Measurements from ENCODE around the gene PDE1C. TPM values are rescaled to one million over a fixed set of nuclear protein-coding genes. Genes with fewer than 3 reads are reported as not detected.

PDE1C gene
- total RNA-seq, 3 donors from 2014 or later (not counting 1 experiment from before 2014, with no cell fraction given), result not detected

- H3K4me3 ChIP-seq (ENCODE audit: low read length), result no peak overlapping the region
- H3K4me1 Mint-ChIP-seq, result no peaks in the 10 kb centered on the region
- no peak for ATAC-seq
- no peak for TF ChIP-seq CTCF (IDR thresholded peaks at IDR 0.05)
- no peaks in the 10 kb centered on the region for H3K36me3 ChIP-seq (ENCODE audit: control insufficient read depth, insufficient read depth, low read length)
- no peak overlapping the region for H3K27ac ChIP-seq (ENCODE audit: low read length)
- DNase-seq, result no peak
- no peaks in the 10 kb centered on the region for H3K4me1 ChIP-seq (ENCODE audit: control insufficient read depth, insufficient read depth, low read length)
- no peaks in the 10 kb centered on the region for H3K27me3 ChIP-seq (ENCODE audit: control insufficient read depth, insufficient read depth, low read length)
- H3K36me3 Mint-ChIP-seq, result no peaks in the 10 kb centered on the region
- intact Hi-C loops (cut with micrococcal nuclease), result no loop called here
- H3K27ac Mint-ChIP-seq, result no peak overlapping the region
- H3K9me3 ChIP-seq (ENCODE audit: control insufficient read depth, insufficient read depth, low read length), result no peaks in the 10 kb centered on the region
- no peak overlapping the region for H3K4me3 Mint-ChIP-seq
- H3K9me3 Mint-ChIP-seq, result peaks cover 2 to 13% of the 10 kb centered on the region in 2 donors
- 67% methylated on average over 1 of the region's 1 CpG for WGBS (ENCODE audit: insufficient coverage)
- H3K27me3 Mint-ChIP-seq (ENCODE audit: low read depth in 2 of 2), result no peaks in the 10 kb centered on the region
These were observed 360.0 kb downstream of the PDE1C start for GRCh38 chr7:31710171-31710570.

- Histone ChIP-seq H3K36me3 (ENCODE audit: control insufficient read depth, insufficient read depth, low read length) (no peaks in the 10 kb centered on the region), H3K9me3 (ENCODE audit: control insufficient read depth, insufficient read depth, low read length) (no peaks in the 10 kb centered on the region), H3K4me3 (ENCODE audit: low read length) (no peak overlapping the region), H3K4me1 (ENCODE audit: control insufficient read depth, insufficient read depth, low read length) (no peaks in the 10 kb centered on the region), H3K27ac (ENCODE audit: low read length) (no peak overlapping the region), H3K27me3 (ENCODE audit: control insufficient read depth, insufficient read depth, low read length) (no peaks in the 10 kb centered on the region)
- ATAC-seq, result no peak
- peaks cover 2 to 7% of the 10 kb centered on the region in 2 donors for H3K9me3 Mint-ChIP-seq
- no peak overlapping the region for H3K27ac Mint-ChIP-seq
- no peak for TF ChIP-seq CTCF (IDR thresholded peaks at IDR 0.05)
- H3K4me1 Mint-ChIP-seq, result no peaks in the 10 kb centered on the region
- intact Hi-C loops (cut with micrococcal nuclease), result no loop called here
- no peaks in the 10 kb centered on the region for H3K36me3 Mint-ChIP-seq
- no peaks in the 10 kb centered on the region for H3K27me3 Mint-ChIP-seq (ENCODE audit: low read depth in 2 of 2)
- DNase-seq, result no peak
- no peak overlapping the region for H3K4me3 Mint-ChIP-seq
- 54% methylated on average over 4 of the region's 5 CpGs for WGBS (ENCODE audit: insufficient coverage)
These were observed 363.1 kb downstream of the PDE1C start for GRCh38 chr7:31707089-31707488.

- H3K36me3 Mint-ChIP-seq, result no peaks in the 10 kb centered on the region
- H3K4me1 Mint-ChIP-seq, result no peaks in the 10 kb centered on the region
- H3K27me3 ChIP-seq (ENCODE audit: control insufficient read depth, insufficient read depth, low read length), result no peaks in the 10 kb centered on the region
- no peaks in the 10 kb centered on the region for H3K27me3 Mint-ChIP-seq (ENCODE audit: low read depth in 2 of 2)
- no peaks in the 10 kb centered on the region for H3K4me1 ChIP-seq (ENCODE audit: control insufficient read depth, insufficient read depth, low read length)
- H3K4me3 ChIP-seq (ENCODE audit: low read length), result no peak overlapping the region
- no peak overlapping the region for H3K27ac ChIP-seq (ENCODE audit: low read length)
- no peaks in the 10 kb centered on the region for H3K9me3 ChIP-seq (ENCODE audit: control insufficient read depth, insufficient read depth, low read length)
- no peak for DNase-seq
- no peak for TF ChIP-seq CTCF (IDR thresholded peaks at IDR 0.05)
- H3K9me3 Mint-ChIP-seq, result peaks cover 0 to 2% of the 10 kb centered on the region in 2 donors
- H3K36me3 ChIP-seq (ENCODE audit: control insufficient read depth, insufficient read depth, low read length), result no peaks in the 10 kb centered on the region
- no peak overlapping the region for H3K4me3 Mint-ChIP-seq
- 76% methylated on average over 3 of the region's 3 CpGs for WGBS (ENCODE audit: insufficient coverage)
- ATAC-seq, result no peak
- intact Hi-C loops (cut with micrococcal nuclease), result no loop called here
- H3K27ac Mint-ChIP-seq, result no peak overlapping the region
These were observed 364.8 kb downstream of the PDE1C start for GRCh38 chr7:31705377-31705776.

- no peaks in the 10 kb centered on the region for H3K4me1 ChIP-seq (ENCODE audit: control insufficient read depth, insufficient read depth, low read length)
- H3K9me3 ChIP-seq (ENCODE audit: control insufficient read depth, insufficient read depth, low read length), result no peaks in the 10 kb centered on the region
- H3K27me3 ChIP-seq (ENCODE audit: control insufficient read depth, insufficient read depth, low read length), result no peaks in the 10 kb centered on the region
- no peaks in the 10 kb centered on the region for H3K36me3 ChIP-seq (ENCODE audit: control insufficient read depth, insufficient read depth, low read length)
- no peak overlapping the region for H3K27ac ChIP-seq (ENCODE audit: low read length)
- no peaks in the 10 kb centered on the region for H3K9me3 Mint-ChIP-seq
- no peak overlapping the region for H3K27ac Mint-ChIP-seq
- no peaks in the 10 kb centered on the region for H3K36me3 Mint-ChIP-seq
- no peak overlapping the region for H3K4me3 Mint-ChIP-seq
- H3K4me1 Mint-ChIP-seq, result no peaks in the 10 kb centered on the region
- H3K27me3 Mint-ChIP-seq (ENCODE audit: low read depth in 2 of 2), result peaks cover 0 to 3% of the 10 kb centered on the region in 2 donors
- intact Hi-C loops (cut with micrococcal nuclease), result no loop called here
- WGBS (ENCODE audit: insufficient coverage), result 84% methylated on average over 2 of the region's 3 CpGs
- no peak for ATAC-seq
- TF ChIP-seq CTCF (IDR thresholded peaks at IDR 0.05), result no peak
- H3K4me3 ChIP-seq (ENCODE audit: low read length), result no peak overlapping the region
- no peak for DNase-seq
These were observed 367.9 kb downstream of the PDE1C start for GRCh38 chr7:31702354-31702753.

All from natural killer cell (primary cell).